ENCODE results near the gene ZNF138. TPM values are rescaled to one million over a fixed set of nuclear protein-coding genes. Genes with fewer than 3 reads are reported as not detected.
"Not testable (repeated sequence)": the region's sequence is repeated elsewhere in the genome, so short reads cannot be mapped to it uniquely, and the experiment has no call there.

ZNF138 gene
- total and polyA plus RNA-seq, 7 experiments from 2014 or later, result 8.8 to 19.0 (median 12.4) TPM

GRCh38 chr7:64830926-64831325, 36.7 kb downstream of the ZNF138 start:
- H3K27me3 Mint-ChIP-seq, result no peaks in the 10 kb centered on the region
- DNase-seq, result no peak
- H3K9me3 Mint-ChIP-seq, result peaks cover 12 to 86% (median 51%) of the 10 kb centered on the region in 11 donors
- no peak overlapping the region for H3K27ac Mint-ChIP-seq
- Histone ChIP-seq H3K4me3 (ENCODE audit: low read length) (no peak overlapping the region), H3K36me3 (ENCODE audit: control insufficient read depth in 2 of 3, insufficient read depth in 3 of 3, low read length in 3 of 3) (no peaks in the 10 kb centered on the region), H3K27ac (ENCODE audit: low read depth, low read length) (no peak overlapping the region), H3K9me3 (ENCODE audit: control insufficient read depth in 2 of 3, low read length in 3 of 3) (peaks cover 0 to 26% (median 5%) of the 10 kb centered on the region in 3 experiments), H3K27me3 (ENCODE audit: control insufficient read depth in 2 of 2, insufficient read depth in 2 of 2, low read length in 2 of 2) (no peaks in the 10 kb centered on the region), H3K4me1 (ENCODE audit: control insufficient read depth in 2 of 2, insufficient read depth in 2 of 2, low read length in 2 of 2) (no peaks in the 10 kb centered on the region)
- intact Hi-C loops (cut with micrococcal nuclease), result no loop called here
- H3K4me1 Mint-ChIP-seq, result no peaks in the 10 kb centered on the region
- no peak overlapping the region for H3K4me3 Mint-ChIP-seq
- ATAC-seq, result no peak
- peaks cover 25 to 63% (median 50%) of the 10 kb centered on the region in 5 donors for H3K36me3 Mint-ChIP-seq
- ChIA-PET POLR2A (no interaction called here), CTCF (no interaction called here)

DNA sequence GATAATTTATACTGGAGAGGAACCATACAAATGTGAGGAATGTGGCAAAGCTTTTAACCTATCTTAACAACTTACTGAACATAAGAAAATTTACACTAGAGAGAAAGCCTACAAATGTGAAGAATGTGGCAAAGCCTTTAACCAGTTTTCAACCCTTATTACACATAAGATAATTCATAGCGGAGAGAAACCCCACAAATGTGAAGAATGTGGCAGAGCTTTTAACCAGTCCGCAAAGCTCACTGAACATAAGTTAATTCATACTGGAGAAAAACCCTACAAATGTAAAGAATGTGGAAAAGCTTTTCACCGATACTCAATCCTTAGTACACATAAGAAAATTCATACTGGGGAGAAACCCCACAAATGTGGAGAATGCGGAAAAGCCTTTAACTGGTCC, 37.9 kb downstream of the ZNF138 start:
- Histone ChIP-seq H3K4me1 (ENCODE audit: control insufficient read depth in 2 of 2, insufficient read depth in 2 of 2, low read length in 2 of 2) (no peaks in the 10 kb centered on the region), H3K27ac (ENCODE audit: low read depth, low read length) (no peak overlapping the region), H3K27me3 (ENCODE audit: control insufficient read depth in 2 of 2, insufficient read depth in 2 of 2, low read length in 2 of 2) (no peaks in the 10 kb centered on the region), H3K36me3 (ENCODE audit: control insufficient read depth in 2 of 3, insufficient read depth in 3 of 3, low read length in 3 of 3) (no peaks in the 10 kb centered on the region), H3K9me3 (ENCODE audit: control insufficient read depth in 2 of 3, low read length in 3 of 3) (peaks cover 0 to 26% (median 5%) of the 10 kb centered on the region in 3 experiments), H3K4me3 (ENCODE audit: low read length) (no peak overlapping the region)
- Mint-ChIP-seq H3K27ac (no peak overlapping the region), H3K36me3 (peaks cover 26 to 63% (median 51%) of the 10 kb centered on the region in 5 donors), H3K27me3 (no peaks in the 10 kb centered on the region), H3K4me3 (no peak overlapping the region), H3K9me3 (peaks cover 16 to 95% (median 57%) of the 10 kb centered on the region in 11 donors), H3K4me1 (no peaks in the 10 kb centered on the region)
- ATAC-seq (no peak), DNase-seq (no peak)
- ChIA-PET CTCF (no interaction called here), POLR2A (no interaction called here)
- intact Hi-C loops (cut with micrococcal nuclease), result no loop called here

DNA sequence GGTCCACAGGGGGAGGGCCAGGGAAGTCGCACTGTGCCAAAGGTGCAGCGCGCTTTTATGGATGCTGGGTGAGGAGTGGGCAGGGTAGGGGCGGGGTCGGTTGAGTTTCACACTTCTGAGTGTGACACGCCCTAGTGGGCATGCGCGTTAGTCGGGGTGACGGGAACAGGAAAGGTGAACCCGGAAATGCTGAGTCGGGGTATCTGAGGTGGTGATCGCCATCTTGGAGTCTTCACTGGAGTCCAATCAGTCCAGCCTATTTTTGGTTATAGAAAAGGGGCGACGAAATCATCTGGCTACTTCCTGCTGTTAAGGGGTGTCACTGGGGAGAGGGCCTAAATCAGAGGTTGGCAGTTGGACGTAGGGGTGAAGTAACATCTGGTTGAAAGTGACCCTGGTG, 40.8 kb downstream of the ZNF138 start:
- ChIA-PET POLR2A (no interaction called here), CTCF (no interaction called here)
- H3K36me3 ChIP-seq (ENCODE audit: control insufficient read depth in 2 of 3, insufficient read depth in 3 of 3, low read length in 3 of 3), result no peaks in the 10 kb centered on the region
- Mint-ChIP-seq H3K27me3 (no peaks in the 10 kb centered on the region), H3K27ac (no peak overlapping the region), H3K9me3 (peaks cover 27 to 91% (median 63%) of the 10 kb centered on the region in 11 donors), H3K4me3 (no peak overlapping the region), H3K36me3 (peaks cover 26 to 45% (median 44%) of the 10 kb centered on the region in 5 donors), H3K4me1 (no peaks in the 10 kb centered on the region)
- H3K4me3 ChIP-seq (ENCODE audit: low read length), result no peak overlapping the region
- intact Hi-C loops (cut with micrococcal nuclease), result no loop called here
- no peaks in the 10 kb centered on the region for H3K27me3 ChIP-seq (ENCODE audit: control insufficient read depth in 2 of 2, insufficient read depth in 2 of 2, low read length in 2 of 2)
- H3K27ac ChIP-seq (ENCODE audit: low read depth, low read length), result no peak overlapping the region
- H3K9me3 ChIP-seq (ENCODE audit: control insufficient read depth in 2 of 3, low read length in 3 of 3), result peaks cover 0 to 26% (median 5%) of the 10 kb centered on the region in 3 experiments
- ATAC-seq (no peak), DNase-seq (no peak)
- H3K4me1 ChIP-seq (ENCODE audit: control insufficient read depth in 2 of 2, insufficient read depth in 2 of 2, low read length in 2 of 2), result no peaks in the 10 kb centered on the region

DNA sequence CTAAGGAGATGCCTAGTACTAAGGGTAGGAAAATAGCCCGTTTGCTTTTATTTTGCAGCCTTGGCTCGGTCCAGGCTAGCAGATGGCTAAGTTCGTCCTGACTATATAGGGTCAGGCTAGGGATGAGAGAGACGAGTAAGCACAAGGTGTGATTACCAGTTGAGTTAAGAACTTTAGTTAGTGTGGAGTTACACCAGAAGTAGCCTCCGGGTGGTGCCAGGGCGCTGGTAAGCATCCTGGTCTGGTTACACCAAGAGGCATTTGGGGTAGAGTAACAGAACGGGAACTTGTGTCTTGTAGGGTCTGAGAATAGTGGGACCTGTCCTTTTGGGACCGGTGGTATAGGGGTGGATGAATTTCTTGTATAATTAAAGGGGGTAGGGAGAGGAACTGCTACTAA, 41.6 kb downstream of the ZNF138 start:
- H3K4me3 Mint-ChIP-seq, result not testable (repeated sequence)

DNA sequence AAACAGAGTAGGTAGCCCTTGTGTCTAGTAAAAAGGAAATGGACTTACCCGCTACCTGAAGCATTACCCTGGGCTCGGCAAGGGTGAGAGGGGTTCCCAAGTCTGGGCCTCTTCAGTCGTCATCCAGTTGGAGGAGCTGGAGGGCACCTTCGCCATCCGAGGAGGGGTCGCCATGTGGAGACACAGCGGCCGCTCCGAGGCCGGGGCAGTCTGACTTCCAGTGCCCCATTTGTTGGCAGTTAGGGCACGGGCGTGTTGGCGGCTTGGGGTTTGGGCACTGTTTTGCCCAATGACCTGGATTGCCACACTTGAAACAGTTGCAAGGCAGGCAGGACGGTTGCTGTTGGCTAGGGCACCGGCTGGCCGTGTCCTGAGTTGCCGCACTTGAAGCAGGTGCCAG, 43.8 kb downstream of the ZNF138 start:
- DNase-seq; ATAC-seq; H3K9me3 ChIP-seq (ENCODE audit: control insufficient read depth in 2 of 3, low read length in 3 of 3); H3K4me1 Mint-ChIP-seq; H3K27me3 Mint-ChIP-seq; CTCF ChIA-PET; H3K27ac Mint-ChIP-seq; H3K4me1 ChIP-seq (ENCODE audit: control insufficient read depth in 2 of 2, insufficient read depth in 2 of 2, low read length in 2 of 2); H3K36me3 ChIP-seq (ENCODE audit: control insufficient read depth in 2 of 3, insufficient read depth in 3 of 3, low read length in 3 of 3); H3K27me3 ChIP-seq (ENCODE audit: control insufficient read depth in 2 of 2, insufficient read depth in 2 of 2, low read length in 2 of 2); intact Hi-C loops (cut with micrococcal nuclease); H3K4me3 ChIP-seq (ENCODE audit: low read length); H3K4me3 Mint-ChIP-seq; H3K27ac ChIP-seq (ENCODE audit: low read depth, low read length); POLR2A ChIA-PET: not testable (repeated sequence)
- H3K9me3 Mint-ChIP-seq, result peaks cover 20 to 83% (median 41%) of the 10 kb centered on the region in 11 donors
- peaks cover 6 to 24% (median 18%) of the 10 kb centered on the region in 5 donors for H3K36me3 Mint-ChIP-seq

More for the DNA sequence above, 41.6 kb downstream of the ZNF138 start:
- intact Hi-C loops (cut with micrococcal nuclease); H3K27ac ChIP-seq (ENCODE audit: low read depth, low read length); H3K27ac Mint-ChIP-seq; POLR2A ChIA-PET; DNase-seq; H3K27me3 Mint-ChIP-seq; H3K4me1 ChIP-seq (ENCODE audit: control insufficient read depth in 2 of 2, insufficient read depth in 2 of 2, low read length in 2 of 2); CTCF ChIA-PET; H3K4me3 ChIP-seq (ENCODE audit: low read length); H3K36me3 ChIP-seq (ENCODE audit: control insufficient read depth in 2 of 3, insufficient read depth in 3 of 3, low read length in 3 of 3); H3K4me1 Mint-ChIP-seq; ATAC-seq; H3K27me3 ChIP-seq (ENCODE audit: control insufficient read depth in 2 of 2, insufficient read depth in 2 of 2, low read length in 2 of 2): not testable (repeated sequence)
- Mint-ChIP-seq H3K9me3 (peaks cover 27 to 85% (median 59%) of the 10 kb centered on the region in 11 donors), H3K36me3 (peaks cover 25 to 40% (median 37%) of the 10 kb centered on the region in 5 donors)
- H3K9me3 ChIP-seq (ENCODE audit: control insufficient read depth in 2 of 3, low read length in 3 of 3), result peaks cover 0 to 23% (median 5%) of the 10 kb centered on the region in 3 experiments

GRCh38 chr7:64838691-64839090, 44.5 kb downstream of the ZNF138 start:
- Histone ChIP-seq H3K27me3 (ENCODE audit: control insufficient read depth in 2 of 2, insufficient read depth in 2 of 2, low read length in 2 of 2) (no peaks in the 10 kb centered on the region), H3K36me3 (ENCODE audit: control insufficient read depth in 2 of 3, insufficient read depth in 3 of 3, low read length in 3 of 3) (no peaks in the 10 kb centered on the region), H3K27ac (ENCODE audit: low read depth, low read length) (no peak overlapping the region), H3K9me3 (ENCODE audit: control insufficient read depth in 2 of 3, low read length in 3 of 3) (peaks cover 0 to 5% (median 0%) of the 10 kb centered on the region in 3 experiments), H3K4me1 (ENCODE audit: control insufficient read depth in 2 of 2, insufficient read depth in 2 of 2, low read length in 2 of 2) (no peaks in the 10 kb centered on the region), H3K4me3 (ENCODE audit: low read length) (no peak overlapping the region)
- no peak overlapping the region for H3K27ac Mint-ChIP-seq
- peaks cover 18 to 85% (median 38%) of the 10 kb centered on the region in 11 donors for H3K9me3 Mint-ChIP-seq
- no peaks in the 10 kb centered on the region for H3K4me1 Mint-ChIP-seq
- H3K4me3 Mint-ChIP-seq, result no peak overlapping the region
- intact Hi-C loops (cut with micrococcal nuclease), result no loop called here
- CTCF ChIA-PET, result no interaction called here
- POLR2A ChIA-PET, result no interaction called here
- ATAC-seq (no peak), DNase-seq (no peak)
- H3K36me3 Mint-ChIP-seq, result peaks cover 6 to 22% (median 16%) of the 10 kb centered on the region in 5 donors
- H3K27me3 Mint-ChIP-seq, result no peaks in the 10 kb centered on the region

DNA sequence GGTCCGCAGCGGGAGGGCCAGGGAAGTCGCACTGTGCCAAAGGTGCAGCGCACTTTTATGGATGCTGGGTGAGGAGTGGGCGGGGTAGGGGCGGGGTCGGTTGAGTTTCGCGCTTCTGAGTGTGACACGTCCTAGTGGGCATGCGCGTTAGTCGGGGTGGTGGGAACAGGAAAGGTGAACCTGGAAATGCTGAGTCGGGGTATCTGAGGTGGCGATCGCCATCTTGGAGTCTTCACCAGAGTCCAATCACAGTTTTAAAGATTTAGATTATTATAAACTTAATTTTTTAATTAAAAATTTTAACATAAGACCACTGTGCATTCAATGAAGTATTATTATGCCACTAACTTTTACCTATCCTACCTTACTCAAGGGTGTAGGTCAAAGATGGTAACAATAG, 45.7 kb downstream of the ZNF138 start:
- Histone ChIP-seq H3K9me3 (ENCODE audit: control insufficient read depth in 2 of 3, low read length in 3 of 3) (no peaks in the 10 kb centered on the region), H3K36me3 (ENCODE audit: control insufficient read depth in 2 of 3, insufficient read depth in 3 of 3, low read length in 3 of 3) (no peaks in the 10 kb centered on the region), H3K27ac (ENCODE audit: low read depth, low read length) (no peak overlapping the region), H3K4me3 (ENCODE audit: low read length) (no peak overlapping the region), H3K4me1 (ENCODE audit: control insufficient read depth in 2 of 2, insufficient read depth in 2 of 2, low read length in 2 of 2) (no peaks in the 10 kb centered on the region), H3K27me3 (ENCODE audit: control insufficient read depth in 2 of 2, insufficient read depth in 2 of 2, low read length in 2 of 2) (no peaks in the 10 kb centered on the region)
- DNase-seq (no peak), ATAC-seq (no peak)
- Mint-ChIP-seq H3K36me3 (peaks cover 6 to 17% (median 12%) of the 10 kb centered on the region in 5 donors), H3K4me1 (no peaks in the 10 kb centered on the region), H3K9me3 (peaks cover 10 to 82% (median 31%) of the 10 kb centered on the region in 11 donors), H3K27ac (no peak overlapping the region), H3K4me3 (no peak overlapping the region), H3K27me3 (no peaks in the 10 kb centered on the region)
- intact Hi-C loops (cut with micrococcal nuclease), result no loop called here
- POLR2A ChIA-PET, result no interaction called here
- CTCF ChIA-PET, result no interaction called here

All from naive thymus-derived CD4-positive, alpha-beta T cell (primary cell).